NCI-H748 (cell line): ENCODE results near the gene TMEM235.

Experiments
- DNase-seq: peaks from one replicate; lab custom pipeline; 2025; ENCODE audit not compliant: unreplicated experiment; lab: John Stamatoyannopoulos, UW

Gene TMEM235

GRCh38 chr17:78269955-78270381, 38.5 kb downstream of the TMEM235 start:
- DNase-seq, result no peak

DNA sequence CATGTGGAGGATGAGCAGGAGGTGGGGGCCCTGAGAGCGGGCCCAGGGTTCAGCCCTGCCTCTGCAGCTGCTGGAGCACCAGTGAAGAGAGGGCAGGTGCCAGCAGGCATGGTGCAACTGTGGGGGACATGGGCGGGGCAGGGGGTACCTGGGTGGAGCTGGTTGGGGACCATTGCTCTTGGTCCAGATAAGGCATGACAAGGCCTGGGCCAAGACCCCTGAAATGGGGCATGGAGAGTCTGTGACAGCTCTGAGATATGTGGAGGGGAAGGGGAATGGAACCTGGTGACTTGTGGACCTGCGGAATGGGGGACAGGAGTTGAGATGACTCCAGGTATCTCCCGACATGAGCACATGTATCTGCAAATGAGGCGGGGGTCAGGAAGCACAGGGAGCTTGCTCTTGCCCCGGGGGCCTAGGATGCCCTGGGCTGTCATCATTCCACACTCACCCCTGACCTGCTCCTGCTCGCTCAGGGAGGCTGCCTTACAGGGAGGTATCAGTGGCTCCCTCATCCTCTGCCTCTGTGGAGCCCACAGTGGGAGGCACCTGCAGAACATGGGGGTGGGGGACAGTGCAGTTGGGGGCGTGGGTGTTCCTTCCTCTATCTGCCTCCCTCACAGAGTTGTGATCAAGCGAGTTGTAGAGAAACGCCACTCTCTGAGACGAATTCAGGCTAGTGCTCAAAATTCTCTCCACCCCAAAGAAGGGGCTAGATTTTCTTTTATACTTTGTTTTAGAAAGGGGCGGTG, 40.2 kb downstream of the TMEM235 start:
- DNase-seq, result no peak

DNA sequence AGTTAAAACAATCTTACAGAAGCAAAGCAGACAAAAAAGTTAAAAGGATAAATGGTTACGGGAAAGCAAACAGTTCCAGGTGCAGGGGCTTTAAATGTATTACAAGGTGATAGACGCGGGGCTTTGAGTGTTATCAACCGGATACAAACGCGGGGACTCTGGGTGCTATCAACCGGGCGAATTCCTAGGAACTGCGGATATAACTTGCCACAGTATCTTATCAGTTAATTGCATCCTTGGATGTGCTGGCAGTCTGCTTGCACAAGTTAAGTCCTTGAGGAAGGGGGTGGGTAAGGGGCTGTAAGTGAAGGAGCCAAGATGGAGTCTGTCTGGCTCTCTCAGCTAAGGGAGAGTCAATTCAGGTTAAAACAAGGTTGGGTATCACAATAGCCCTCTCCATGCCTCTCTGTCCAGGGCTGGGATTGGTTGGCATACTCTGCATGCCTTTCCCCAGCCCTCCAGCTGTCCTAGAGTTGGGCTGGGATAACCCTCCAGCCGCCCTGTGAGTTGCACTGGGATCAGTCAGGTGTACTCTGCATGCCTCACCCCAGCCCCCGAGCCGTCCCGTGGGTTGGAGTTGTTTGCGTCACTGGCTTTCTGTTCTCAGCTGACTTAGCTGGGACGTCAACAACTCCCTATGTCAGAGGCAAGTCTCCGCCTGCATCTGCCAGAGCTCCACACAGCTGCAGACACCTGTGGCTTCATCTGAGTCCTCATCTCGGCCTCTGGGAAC, 40.9 kb downstream of the TMEM235 start:
- no peak for DNase-seq

GRCh38 chr17:78272914-78273258, 41.5 kb downstream of the TMEM235 start:
- no peak for DNase-seq

DNA sequence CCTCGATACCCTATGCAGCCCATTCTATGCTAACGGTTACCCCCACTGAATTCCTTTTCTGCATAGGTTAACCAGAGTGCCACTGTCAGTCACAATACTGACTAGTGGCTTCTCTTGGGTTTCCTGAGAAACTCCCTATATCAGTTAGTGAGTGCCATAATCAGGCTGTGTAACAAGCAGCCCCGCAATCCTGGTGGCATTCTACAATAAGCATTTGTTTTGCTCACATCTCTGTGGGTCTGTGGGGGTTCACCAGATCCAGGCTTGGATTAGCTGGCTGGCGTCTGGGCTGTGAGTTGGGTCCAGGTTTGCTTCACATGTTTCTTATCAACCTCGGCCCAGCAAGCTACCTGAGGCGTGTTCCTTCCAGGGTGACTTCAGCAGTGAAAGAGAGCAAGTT, 42.4 kb downstream of the TMEM235 start:
- DNase-seq, result no peak

DNA sequence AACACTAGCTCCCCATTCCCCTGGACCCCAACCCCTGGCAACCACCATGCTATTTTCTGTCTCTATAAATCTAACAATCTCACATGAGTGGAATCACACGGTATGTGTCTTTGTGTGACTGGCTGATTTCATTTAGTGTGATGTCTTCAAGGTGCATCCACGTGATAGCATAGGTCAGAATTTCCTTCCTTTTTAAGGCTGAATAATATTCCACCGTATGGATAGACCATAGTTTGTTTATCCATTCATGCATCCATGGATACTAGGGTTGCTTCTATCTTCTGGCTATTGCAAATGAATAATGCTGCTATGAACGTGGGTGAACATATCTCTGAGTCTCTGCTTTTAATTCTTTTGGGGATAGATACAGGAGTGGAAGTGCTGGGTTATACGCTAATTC, 43.9 kb downstream of the TMEM235 start:
- DNase-seq, result no peak

GRCh38 chr17:78276098-78276887, 44.9 kb downstream of the TMEM235 start:
- no peak for DNase-seq

DNA sequence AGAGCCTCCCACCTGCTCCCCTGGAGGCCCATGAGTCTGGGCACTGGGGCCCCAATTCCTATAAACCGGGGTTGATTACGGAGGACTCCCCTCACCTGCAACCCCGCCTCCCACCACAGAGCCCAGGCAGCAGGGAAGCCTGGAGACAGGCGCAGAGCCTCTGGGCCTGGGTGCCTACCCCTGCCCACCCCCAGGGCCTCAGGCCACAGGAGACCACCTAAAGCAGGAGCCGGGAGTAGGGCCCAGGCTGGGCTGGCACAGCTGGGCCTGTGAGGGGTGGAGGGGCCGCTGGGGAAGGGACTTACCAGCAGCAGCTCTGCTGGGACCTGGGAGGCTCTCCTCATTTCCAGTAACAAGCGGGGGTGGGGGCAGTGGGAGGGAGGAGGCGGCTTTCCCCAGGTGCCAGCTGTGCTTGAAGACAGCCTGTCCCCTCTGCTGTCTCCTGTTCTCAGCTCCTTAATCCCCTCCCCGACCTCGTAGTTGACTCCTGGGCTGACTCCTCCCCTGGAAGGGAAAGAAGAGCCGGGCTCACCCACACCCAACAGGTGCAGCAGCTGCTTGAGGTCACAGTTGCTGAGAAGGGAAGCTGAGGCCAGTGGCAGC, 46.8 kb downstream of the TMEM235 start:
- DNase-seq, result no peak

- DNase-seq, result no peak
These were observed 48.0 kb downstream of the TMEM235 start for GRCh38 chr17:78279360-78279990.

DNA sequence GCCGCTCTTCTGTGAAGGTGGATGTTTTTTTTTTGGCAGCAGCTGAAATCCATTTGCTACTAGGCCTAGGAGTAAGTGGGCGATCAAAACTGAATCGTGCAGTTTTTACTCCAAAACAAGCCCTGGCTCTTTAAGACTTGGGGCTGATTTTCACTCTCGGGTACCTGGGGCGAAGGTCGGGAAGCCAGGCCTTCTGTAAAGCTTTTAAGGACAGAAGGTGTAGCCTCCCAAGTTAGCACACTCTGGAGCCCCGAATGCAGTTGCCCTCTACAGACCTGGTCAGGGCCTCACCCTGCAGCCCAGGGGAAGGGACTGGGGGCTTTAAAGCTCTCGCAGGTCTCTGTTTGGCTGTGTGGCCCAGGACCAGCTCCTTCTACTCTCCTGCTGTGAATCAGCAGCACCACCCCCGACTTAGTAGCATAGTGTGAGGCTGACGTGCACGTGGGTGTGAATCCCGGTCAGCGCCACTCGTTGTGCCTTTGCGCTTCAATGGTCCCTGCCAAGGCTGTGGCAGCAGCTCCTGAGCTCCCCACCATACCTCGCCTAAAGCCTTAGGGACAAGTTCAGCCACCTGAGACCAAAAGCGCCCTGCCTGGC, 49.9 kb downstream of the TMEM235 start:
- DNase-seq, result no peak

DNA sequence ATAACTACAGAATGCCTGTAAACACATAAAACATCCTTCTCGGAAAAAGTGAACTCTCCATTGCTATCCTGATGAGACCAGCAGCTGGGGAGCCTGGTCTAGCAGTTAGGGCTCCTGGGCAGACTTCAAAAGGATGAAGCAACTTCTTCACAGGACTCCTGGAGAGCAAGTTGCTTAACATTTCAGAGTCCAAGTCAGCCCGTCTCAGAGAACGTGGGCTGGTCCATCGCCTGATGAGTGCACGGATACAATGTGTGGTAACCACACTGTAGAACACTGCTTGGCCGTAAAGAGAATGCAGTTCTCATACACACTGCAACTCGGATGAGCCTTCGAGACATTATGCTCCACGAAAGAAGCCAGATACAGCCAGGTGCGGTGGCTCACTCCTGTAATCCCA, 52.7 kb downstream of the TMEM235 start:
- no peak for DNase-seq

GRCh38 chr17:78289004-78289403, 57.6 kb downstream of the TMEM235 start:
- no peak for DNase-seq

GRCh38 chr17:78289802-78290363, 58.5 kb downstream of the TMEM235 start:
- peak; percentile 72 for DNase-seq
